HAP-1 (cell line): ENCODE measurements around the gene PROM2.

Experiments
- DNase-seq, 2 experiments: peaks; one replicate each; pipeline ENCODE4 v3.0.0-alpha.2; 2016 to 2020; ENCODE audit warnings: low spot score in 2 of 2
- H3K27me3 ChIP-seq: fragments of 250-450 bp; sonication (Bioruptor Pico); 2 replicates; pipeline ENCODE4 v1.5.1; 2020; ENCODE audit warnings: low read depth, mild to moderate bottlenecking, moderate library complexity
- H3K36me3 ChIP-seq: fragments of 250-450 bp; sonication (Bioruptor Pico); replicated peaks from 2 replicates; pipeline ENCODE4 v1.5.1; 2020; ENCODE audit warnings: mild to moderate bottlenecking
- H3K4me1 ChIP-seq: fragments of 250-450 bp; sonication (Bioruptor Pico); 2 replicates; pipeline ENCODE4 v1.5.1; 2020; ENCODE audit warnings: mild to moderate bottlenecking
- H3K4me3 ChIP-seq: fragments of 250-450 bp; sonication (Bioruptor Pico); 2 replicates; pipeline ENCODE4 v1.5.1; 2020; ENCODE audit warnings: mild to moderate bottlenecking, moderate library complexity
- H3K9me3 ChIP-seq: fragments of 250-450 bp; sonication (Bioruptor Pico); 2 replicates; pipeline ENCODE4 v1.5.1; 2020; ENCODE audit warnings: mild to moderate bottlenecking, moderate library complexity
- in situ Hi-C: fragments of 300-500 bp; cut with MboI; formaldehyde crosslinking; loops from 3 replicates; pipeline ENCODE4 v1.14.3; 2020; ENCODE audit warnings: low sequenced_read_pairs, inconsistent platforms, mixed read lengths

The PROM2 gene

DNA sequence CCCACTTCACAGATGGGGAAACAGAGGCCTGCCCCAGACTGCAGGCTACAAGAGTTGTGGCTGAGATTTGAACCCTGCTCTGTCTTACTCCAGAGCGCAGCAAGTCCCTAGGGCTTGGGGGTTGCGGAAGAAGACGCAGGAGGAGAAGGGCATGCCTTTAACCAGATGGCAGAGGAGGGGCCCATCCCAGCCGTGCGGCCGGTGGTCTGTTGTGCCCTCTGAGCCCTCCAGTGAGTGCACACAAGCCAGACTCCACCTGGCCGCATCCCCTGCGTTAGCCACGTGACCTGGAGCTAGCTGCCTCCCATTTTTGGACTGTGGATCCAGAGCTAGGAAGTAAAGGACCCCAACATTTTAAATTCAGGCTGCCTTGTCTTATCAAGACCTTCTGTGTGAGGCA lies 25.7 kb downstream of the PROM2 start:
- no peaks in the 10 kb centered on the region; the same call in 1 of the 2 replicates for H3K27me3 ChIP-seq
- no peak overlapping the region for H3K4me3 ChIP-seq
- H3K4me1 ChIP-seq = no peaks in the 10 kb centered on the region
- in situ Hi-C loops = no loop called here
- no peaks in the 10 kb centered on the region for H3K9me3 ChIP-seq
- DNase-seq = no peak
- no peaks in the 10 kb centered on the region for H3K36me3 ChIP-seq

DNA sequence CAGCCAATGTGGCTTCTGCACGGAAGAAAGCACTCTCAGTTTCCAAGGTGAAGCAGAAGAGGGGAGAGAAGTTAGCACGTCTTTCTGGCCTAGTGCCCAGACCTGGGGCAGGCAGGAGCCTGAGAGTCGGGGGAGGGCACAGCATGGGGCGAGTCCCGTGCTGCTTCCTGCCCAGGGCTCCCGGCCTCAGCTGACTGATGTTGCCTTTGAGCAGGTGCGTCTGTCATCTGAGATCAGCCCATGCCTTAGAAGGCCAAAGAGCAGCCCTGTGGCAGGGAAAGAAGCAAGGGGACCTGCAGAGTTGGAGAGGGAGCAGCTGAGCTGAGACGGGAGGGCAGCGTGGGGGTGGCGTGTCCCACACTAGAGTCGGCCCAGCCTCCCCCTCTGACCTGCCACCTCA lies 26.2 kb downstream of the PROM2 start:
- Histone ChIP-seq H3K36me3 (no peaks in the 10 kb centered on the region), H3K4me3 (no peak overlapping the region), H3K4me1 (no peaks in the 10 kb centered on the region), H3K9me3 (no peaks in the 10 kb centered on the region), H3K27me3 (no peaks in the 10 kb centered on the region; the same call in 1 of the 2 replicates)
- no peak for DNase-seq
- in situ Hi-C loops = no loop called here

DNA sequence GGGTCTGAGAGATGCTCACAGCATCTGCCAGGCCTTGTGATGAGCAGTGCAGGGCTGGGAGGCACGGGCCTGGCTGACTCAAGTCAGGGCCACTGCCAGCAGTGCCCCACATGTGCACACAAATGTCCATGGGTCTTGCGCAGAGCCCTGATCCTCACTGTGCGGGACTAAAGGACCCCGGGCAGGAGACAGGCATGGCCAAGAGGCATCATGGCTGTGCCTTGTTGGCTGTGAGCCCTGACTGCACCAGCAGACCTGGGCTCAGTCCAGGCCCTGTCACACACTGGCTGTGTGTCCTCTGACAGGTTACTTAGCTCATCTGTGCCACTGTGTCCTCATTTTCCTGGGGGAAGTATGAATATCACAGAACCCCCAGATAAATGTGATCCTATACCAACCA lies 26.9 kb downstream of the PROM2 start:
- in situ Hi-C loops = no loop called here
- DNase-seq = no peak
- H3K9me3 ChIP-seq = no peaks in the 10 kb centered on the region
- H3K4me1 ChIP-seq = no peaks in the 10 kb centered on the region
- no peak overlapping the region for H3K4me3 ChIP-seq
- no peaks in the 10 kb centered on the region for H3K36me3 ChIP-seq
- H3K27me3 ChIP-seq = no peaks in the 10 kb centered on the region; the same call in 1 of the 2 replicates

- H3K36me3 ChIP-seq = no peaks in the 10 kb centered on the region
- H3K4me3 ChIP-seq = no peak overlapping the region
- no peaks in the 10 kb centered on the region; the same call in 1 of the 2 replicates for H3K27me3 ChIP-seq
- H3K9me3 ChIP-seq = no peaks in the 10 kb centered on the region
- no peaks in the 10 kb centered on the region for H3K4me1 ChIP-seq
- no peak for DNase-seq
- in situ Hi-C loops = no loop called here
Observed at GRCh38 chr2:95301876-95302641, 27.8 kb downstream of the PROM2 start.

GRCh38 chr2:95303191-95303919 lies 29.1 kb downstream of the PROM2 start:
- Histone ChIP-seq H3K4me3 (no peak overlapping the region), H3K9me3 (no peaks in the 10 kb centered on the region), H3K36me3 (no peaks in the 10 kb centered on the region), H3K27me3 (no peaks in the 10 kb centered on the region; the same call in 1 of the 2 replicates), H3K4me1 (no peaks in the 10 kb centered on the region)
- in situ Hi-C loops = no loop called here
- DNase-seq = no peak

GRCh38 chr2:95305380-95306061 lies 31.3 kb downstream of the PROM2 start:
- DNase-seq = no peak
- H3K27me3 ChIP-seq = no peaks in the 10 kb centered on the region
- no peak overlapping the region for H3K4me3 ChIP-seq
- H3K9me3 ChIP-seq = no peaks in the 10 kb centered on the region
- in situ Hi-C loops = no loop called here
- no peaks in the 10 kb centered on the region for H3K4me1 ChIP-seq
- H3K36me3 ChIP-seq = no peaks in the 10 kb centered on the region

- Histone ChIP-seq H3K36me3 (no peaks in the 10 kb centered on the region), H3K27me3 (no peaks in the 10 kb centered on the region), H3K4me3 (no peak overlapping the region), H3K4me1 (no peaks in the 10 kb centered on the region), H3K9me3 (no peaks in the 10 kb centered on the region)
- DNase-seq = no peak
- in situ Hi-C loops = no loop called here
Observed at GRCh38 chr2:95306336-95306895, 32.2 kb downstream of the PROM2 start.

GRCh38 chr2:95307036-95307435 lies 32.8 kb downstream of the PROM2 start:
- Histone ChIP-seq H3K36me3 (no peaks in the 10 kb centered on the region), H3K27me3 (no peaks in the 10 kb centered on the region), H3K9me3 (no peaks in the 10 kb centered on the region), H3K4me3 (no peak overlapping the region), H3K4me1 (no peaks in the 10 kb centered on the region)
- no peak for DNase-seq
- in situ Hi-C loops = no loop called here

DNA sequence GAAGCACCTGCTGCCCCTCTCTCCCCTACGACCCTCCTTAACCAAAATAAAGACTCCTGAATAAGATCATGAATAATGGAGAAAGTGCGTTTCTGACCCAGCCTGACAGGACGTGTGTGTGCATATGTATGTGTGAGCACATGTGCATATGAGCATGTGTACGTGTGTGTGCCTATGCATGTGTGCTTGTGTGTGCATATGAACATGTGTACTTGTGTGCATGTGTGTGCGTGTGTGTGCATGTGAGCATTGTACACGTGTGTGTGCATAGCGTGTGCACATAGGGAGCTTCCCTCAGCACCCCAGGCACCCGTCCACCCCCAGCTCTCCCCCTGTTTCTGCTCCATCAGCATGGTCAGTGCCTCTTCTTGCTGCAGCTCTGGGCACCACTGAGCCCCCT lies 33.6 kb downstream of the PROM2 start:
- Histone ChIP-seq H3K4me1 (no peaks in the 10 kb centered on the region), H3K36me3 (no peaks in the 10 kb centered on the region), H3K27me3 (no peaks in the 10 kb centered on the region), H3K4me3 (no peak overlapping the region), H3K9me3 (no peaks in the 10 kb centered on the region)
- in situ Hi-C loops = no loop called here
- no peak for DNase-seq

GRCh38 chr2:95308426-95308990 lies 34.3 kb downstream of the PROM2 start:
- H3K9me3 ChIP-seq = no peaks in the 10 kb centered on the region
- H3K4me3 ChIP-seq = no peak overlapping the region
- no peaks in the 10 kb centered on the region for H3K27me3 ChIP-seq
- in situ Hi-C loops = no loop called here
- no peak for DNase-seq
- H3K4me1 ChIP-seq = no peaks in the 10 kb centered on the region
- H3K36me3 ChIP-seq = no peaks in the 10 kb centered on the region

DNA sequence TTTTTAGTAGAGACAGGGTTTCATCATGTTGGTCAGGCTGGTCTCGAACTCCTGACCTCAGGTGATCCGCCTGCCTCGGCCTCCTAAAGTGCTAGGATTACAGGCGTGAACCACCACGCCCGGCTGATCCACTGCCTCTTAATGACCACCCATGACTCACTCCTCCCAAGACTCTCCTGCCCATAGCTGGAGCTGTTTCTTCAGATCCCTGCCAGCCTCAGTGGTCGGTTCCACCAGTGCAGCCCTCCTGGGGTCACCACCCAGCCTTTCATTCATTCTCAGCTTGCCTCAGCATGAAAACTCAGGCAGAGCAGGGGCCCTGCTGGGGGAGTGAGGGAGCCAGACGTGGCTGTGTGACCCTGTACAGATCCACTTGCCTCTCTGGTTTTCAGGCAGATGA lies 35.4 kb downstream of the PROM2 start:
- Histone ChIP-seq H3K4me1 (no peaks in the 10 kb centered on the region), H3K36me3 (no peaks in the 10 kb centered on the region), H3K9me3 (no peaks in the 10 kb centered on the region), H3K27me3 (no peaks in the 10 kb centered on the region), H3K4me3 (no peak overlapping the region)
- no peak for DNase-seq
- in situ Hi-C loops = no loop called here

- no peaks in the 10 kb centered on the region for H3K4me1 ChIP-seq
- H3K36me3 ChIP-seq = no peaks in the 10 kb centered on the region
- H3K27me3 ChIP-seq = no peaks in the 10 kb centered on the region
- H3K4me3 ChIP-seq = no peak overlapping the region
- H3K9me3 ChIP-seq = no peaks in the 10 kb centered on the region
- in situ Hi-C loops = no loop called here
- no peak for DNase-seq
Observed at GRCh38 chr2:95310216-95310615, 36.0 kb downstream of the PROM2 start.

- no peaks in the 10 kb centered on the region for H3K4me1 ChIP-seq
- in situ Hi-C loops = no loop called here
- no peaks in the 10 kb centered on the region for H3K27me3 ChIP-seq
- no peaks in the 10 kb centered on the region for H3K9me3 ChIP-seq
- H3K36me3 ChIP-seq = no peaks in the 10 kb centered on the region
- DNase-seq = no peak
- no peak overlapping the region for H3K4me3 ChIP-seq
Observed at GRCh38 chr2:95310651-95311050, 36.4 kb downstream of the PROM2 start.
